ENCODE results near the gene PCDH18. TPM values are rescaled to one million over a fixed set of nuclear protein-coding genes. Genes with fewer than 3 reads are reported as not detected.

Gene PCDH18
- total and polyA plus RNA-seq, 2 of the 4 experiments (the other 2 are of a cell fraction): 41.3 to 119 TPM

GRCh38 chr4:137541181-137541580, 8.9 kb upstream of the PCDH18 start:
- peak overlapping the region in 1 of 2 experiments; percentile 13; a peak in 1 of 4 replicates for H4K8ac ChIP-seq (ENCODE audit: low read depth in 2 of 2, low read length in 2 of 2)
- no TSS peak for BruUV-seq (replicated peaks)
- no peak overlapping the region for H2AFZ ChIP-seq (replicated peaks; ENCODE audit: low read length, poor library complexity)
- H4K20me1 ChIP-seq (ENCODE audit: insufficient read depth, low read length): no peaks in the 10 kb centered on the region
- ChIA-PET POLR2A (ENCODE audit: unreplicated experiment) (interaction anchor here (1.3 kb wide), 1 partner anchor 9 kb away, joined by 3 read pairs; the partner anchor contains the start of gene PCDH18), CTCF (no interaction called here)
- no peak overlapping the region for H3K56ac ChIP-seq (ENCODE audit: extremely low read depth, insufficient read depth, low read length)
- H3K79me1 ChIP-seq (ENCODE audit: low read depth in 1 of 2, low read length in 2 of 2): no peaks in the 10 kb centered on the region
- H4K5ac ChIP-seq (ENCODE audit: low read depth, low read length): peak overlapping the region; percentile 21; the same call in 1 of the 2 replicates
- dilution Hi-C loops (cut with HindIII; ENCODE audit: low sequenced_read_pairs, unreplicated experiment): no loop called here
- H3K23ac ChIP-seq (ENCODE audit: low read depth, low read length): peak overlapping the region; percentile 46; the same call in 1 of the 2 replicates
- no peak overlapping the region for H2BK5ac ChIP-seq (ENCODE audit: low read depth, low read length, poor library complexity, severe bottlenecking)
- no peak overlapping the region for H3K27ac ChIP-seq (ENCODE audit: insufficient read depth, low read length)
- H3K9ac ChIP-seq (ENCODE audit: low read depth, low read length): no peak overlapping the region
- H3K36me3 ChIP-seq (ENCODE audit: control insufficient read depth, insufficient read depth, low read length): no peaks in the 10 kb centered on the region
- 0 out of 3 replicates have a peak overlapping the region, but pooled peaks have one; percentile 12 for H2BK15ac ChIP-seq (ENCODE audit: low read depth, low read length)
- H3K4ac ChIP-seq (ENCODE audit: low read depth, low read length): peak overlapping the region; percentile 11; the same call in 1 of the 2 replicates
- H3K9me1 ChIP-seq (ENCODE audit: insufficient read depth, low read length): peaks cover 2% of the 10 kb centered on the region
- H2AK9ac ChIP-seq (replicated peaks; ENCODE audit: low read depth, low read length, poor library complexity): no peak overlapping the region
- H2AK5ac ChIP-seq (ENCODE audit: low read depth, low read length): no peak overlapping the region
- intact Hi-C loops (cut with micrococcal nuclease): no loop called here
- no peak overlapping the region; the same call in 1 of the 2 replicates for H3K4me2 ChIP-seq (ENCODE audit: low read depth, low read length)
- in situ Hi-C loops (cut with MboI; ENCODE audit: low sequenced_read_pairs): loop anchor here (25.0 kb wide), 2 partner anchors 646 to 1146 kb away; no protein-coding TSS in a partner anchor
- no peaks in the 10 kb centered on the region for H3K27me3 ChIP-seq (ENCODE audit: control insufficient read depth, insufficient read depth, low read length)
- H3K9me3 ChIP-seq (ENCODE audit: control insufficient read depth, insufficient read depth, low read length): no peaks in the 10 kb centered on the region
- H3K4me3 ChIP-seq (ENCODE audit: insufficient read depth, low read depth, low read length): no peak overlapping the region
- peak overlapping the region; percentile 27; the same call in 1 of the 2 replicates for H3K14ac ChIP-seq (replicated peaks; ENCODE audit: low read depth, low read length)
- H3K4me1 ChIP-seq (ENCODE audit: control insufficient read depth, insufficient read depth, low read length): peaks cover 4% of the 10 kb centered on the region; the same call in 1 of the 2 replicates
- H3K18ac ChIP-seq (ENCODE audit: low read depth, low read length): peak overlapping the region; percentile 76; the same call in 1 of the 2 replicates
- ATAC-seq (ENCODE audit: low read depth) (no peak), DNase-seq (no peak)
- TF ChIP-seq CEBPB (IDR thresholded peaks at IDR 0.05; ENCODE audit: low read depth, low read length): peak; percentile 63
- TF ChIP-seq RFX5 (IDR thresholded peaks at IDR 0.05; ENCODE audit: low read depth, low read length): no peak
- no peak overlapping the region for H4K91ac ChIP-seq (ENCODE audit: insufficient read depth, low read depth, low read length)
- H2BK120ac ChIP-seq (ENCODE audit: low read depth, low read length): peak overlapping the region; percentile 37; the same call in 1 of the 2 replicates
- no CpG with 5 or more reads among the region's 3 CpGs for WGBS, 2 experiments (ENCODE audit: extremely low coverage in 2 of 2, insufficient read length in 1 of 2)
- peak overlapping the region; percentile 75; the same call in 1 of the 2 replicates for H2BK20ac ChIP-seq (ENCODE audit: low read depth, low read length)
